NCI-H69 (cell line): Measurements from ENCODE around the gene XPNPEP1.

Experiments used
- DNase-seq: peaks from one replicate; lab custom pipeline; 2025; lab: John Stamatoyannopoulos, UW

The XPNPEP1 gene

DNA sequence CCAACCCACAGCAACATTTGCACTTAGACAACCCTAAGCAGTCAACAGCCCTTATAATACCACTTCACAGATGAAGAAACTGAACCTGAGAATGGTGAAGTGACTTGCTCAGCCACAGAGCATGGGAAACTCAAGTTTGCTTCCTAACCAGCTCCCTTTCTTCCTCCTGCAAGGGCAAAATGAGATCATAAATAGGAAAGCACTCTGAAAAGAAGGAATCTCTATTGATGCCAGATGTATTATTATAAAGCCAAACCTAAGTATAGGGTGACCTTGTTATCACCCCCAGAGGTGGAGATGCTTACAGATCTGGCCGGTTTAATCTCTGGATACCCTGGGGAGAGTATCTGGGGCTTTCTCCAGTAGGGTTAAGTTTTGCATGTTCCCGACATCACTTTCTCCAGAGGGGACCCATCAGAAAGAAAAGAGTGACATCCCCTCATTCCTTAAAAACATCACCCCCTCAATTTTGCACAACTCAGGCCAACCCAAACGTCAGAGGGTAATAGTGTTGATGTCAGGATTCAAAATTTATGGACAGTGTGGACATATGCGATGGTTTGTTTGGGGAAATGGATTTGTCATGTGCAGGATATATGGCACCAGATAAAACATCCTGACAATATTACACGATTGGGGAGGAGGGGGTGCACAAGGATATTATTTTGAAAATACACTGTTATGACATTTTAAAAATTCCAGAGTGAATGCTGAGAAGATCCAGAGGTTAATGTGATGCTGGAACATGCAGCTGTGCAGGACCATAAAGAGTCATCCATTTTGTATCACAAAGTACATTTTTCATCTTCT, 24.0 kb upstream of the XPNPEP1 start:
- no peak for DNase-seq

DNA sequence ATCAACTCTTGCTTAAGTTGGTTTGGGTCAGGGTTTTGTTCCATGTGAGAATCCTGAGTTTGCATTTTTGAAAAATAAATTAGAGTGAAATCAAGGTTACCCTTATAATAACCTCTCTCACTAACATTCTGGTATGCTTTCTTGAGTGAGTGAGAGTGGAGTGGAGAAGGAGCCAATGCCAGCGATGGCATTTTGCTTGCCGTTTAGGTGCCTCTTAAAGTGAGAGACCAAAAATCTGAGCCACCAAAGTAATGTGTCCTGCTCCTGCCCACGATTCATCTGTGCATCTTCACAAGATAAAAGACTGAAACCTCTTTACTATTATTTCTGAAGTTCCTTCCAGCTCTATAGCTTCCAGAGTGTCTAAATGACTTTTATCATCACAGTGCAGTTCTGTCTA, 23.4 kb upstream of the XPNPEP1 start:
- no peak for DNase-seq

DNA sequence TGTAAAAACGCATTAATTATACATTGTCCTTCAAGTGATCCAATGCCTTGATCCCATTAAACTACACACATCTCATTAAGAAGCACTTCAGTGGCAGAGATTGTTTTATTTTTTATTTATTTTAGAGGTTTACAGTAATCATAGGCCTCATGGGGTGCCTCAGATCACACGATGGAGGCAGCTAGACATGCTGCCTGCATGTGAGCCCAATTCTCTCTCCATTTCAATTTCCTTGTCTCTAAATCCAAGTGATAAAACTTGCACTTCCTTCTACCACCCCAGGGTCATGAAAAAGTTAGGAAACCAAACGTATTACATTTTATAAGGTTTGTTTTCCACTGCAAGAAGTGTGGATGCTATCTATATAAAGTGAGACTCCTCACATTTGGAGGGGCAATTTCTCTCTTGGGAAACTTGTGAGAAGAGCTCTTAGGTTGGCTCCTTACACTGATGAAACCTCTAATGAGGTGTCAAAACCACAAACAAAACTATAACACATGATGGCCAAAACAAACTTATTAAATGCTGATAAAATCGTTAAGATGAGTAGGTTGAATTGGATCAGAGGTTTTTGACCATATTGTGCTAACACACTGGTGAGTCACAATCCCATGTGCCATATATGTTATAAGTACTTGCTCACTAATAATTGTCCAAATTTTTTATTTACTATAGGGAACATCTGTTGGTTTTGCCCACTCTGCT, 22.3 kb upstream of the XPNPEP1 start:
- DNase-seq = no peak

DNA sequence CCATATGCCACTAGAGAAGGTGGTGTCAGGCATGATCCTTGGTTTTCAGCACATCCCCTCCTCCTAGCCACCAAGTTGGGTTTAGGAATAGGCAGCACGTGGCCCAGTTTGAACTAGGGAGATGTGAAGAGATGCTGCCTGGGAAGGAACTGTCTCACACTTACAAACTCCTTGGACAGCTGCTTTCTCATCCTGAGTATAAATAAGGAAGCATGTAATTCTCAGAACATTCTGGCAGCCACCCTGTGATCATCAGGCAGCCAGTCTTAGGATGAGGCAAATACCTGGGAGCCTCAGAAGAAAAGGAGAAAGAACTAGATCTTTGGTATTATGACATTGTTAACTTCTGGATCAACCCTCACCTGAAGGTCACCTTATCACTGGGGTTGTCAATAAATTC, 21.3 kb upstream of the XPNPEP1 start:
- no peak for DNase-seq

DNA sequence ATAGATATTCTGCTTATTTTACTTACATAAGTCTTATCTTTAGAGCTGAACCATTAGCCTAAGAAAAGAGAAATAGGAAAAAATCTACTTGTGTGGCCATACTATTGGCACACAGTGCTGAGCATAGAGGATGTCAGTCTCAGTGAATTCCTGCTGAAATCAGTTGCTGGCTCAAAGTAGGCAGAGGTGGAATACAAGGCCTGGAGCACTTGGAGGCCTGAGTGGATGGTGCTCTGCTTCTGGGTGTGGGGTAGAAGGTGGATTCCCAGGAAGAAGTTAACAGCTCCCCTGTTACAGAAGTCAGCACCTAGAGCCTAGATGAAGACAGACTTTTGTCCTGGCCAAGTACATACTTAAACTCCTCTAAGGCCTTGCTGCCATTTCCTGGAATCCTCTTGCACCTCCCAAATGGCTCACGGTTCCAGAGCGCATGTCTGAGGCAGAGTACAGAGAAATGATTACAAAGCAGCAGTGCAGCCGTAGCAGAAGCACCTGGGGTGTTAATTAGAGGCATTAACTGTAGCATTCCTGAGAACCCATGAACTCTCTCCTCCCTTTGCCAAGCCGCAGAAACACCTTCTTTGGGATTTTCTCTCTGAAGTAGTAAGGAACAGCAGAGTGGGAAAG, 18.0 kb upstream of the XPNPEP1 start:
- DNase-seq = peak; percentile 56

DNA sequence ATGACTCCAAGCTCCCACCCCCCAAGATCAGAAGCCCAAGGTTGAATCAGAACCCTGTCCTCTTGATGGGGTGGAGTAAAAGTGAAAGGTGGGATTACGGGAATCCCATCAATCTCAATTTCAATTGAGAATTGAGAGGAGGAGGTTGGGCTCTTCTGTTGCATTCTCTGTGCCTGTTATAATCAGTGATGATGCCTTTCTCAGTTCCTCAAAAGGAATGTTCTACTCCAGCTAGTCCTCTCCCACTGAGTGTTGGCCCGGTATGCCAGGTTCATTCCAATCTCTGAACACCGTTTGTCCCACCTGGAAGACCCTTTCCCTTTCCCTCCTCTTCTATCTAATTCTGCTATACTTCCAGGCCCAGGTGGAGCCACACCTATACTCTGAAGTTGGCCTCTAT, 17.2 kb upstream of the XPNPEP1 start:
- no peak for DNase-seq

DNA sequence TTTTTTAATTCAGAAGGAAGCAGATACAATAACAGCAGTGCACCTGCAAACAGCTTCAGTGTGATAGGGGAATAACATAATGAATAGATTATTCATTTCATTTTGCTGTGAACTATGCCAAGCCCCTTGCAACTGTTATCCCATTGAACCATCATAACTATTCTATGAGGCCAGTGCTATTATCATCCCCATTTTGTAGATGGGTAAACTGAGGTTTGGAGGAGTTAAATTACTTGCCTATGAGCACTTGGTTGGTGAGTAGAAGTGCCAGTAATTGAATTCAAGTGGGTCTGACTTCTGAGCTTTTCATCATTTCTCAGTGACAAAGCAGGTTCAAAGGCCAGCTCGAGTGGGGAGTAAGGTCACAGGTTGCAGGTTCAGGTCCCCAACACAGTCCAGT, 16.8 kb upstream of the XPNPEP1 start:
- no peak for DNase-seq

DNA sequence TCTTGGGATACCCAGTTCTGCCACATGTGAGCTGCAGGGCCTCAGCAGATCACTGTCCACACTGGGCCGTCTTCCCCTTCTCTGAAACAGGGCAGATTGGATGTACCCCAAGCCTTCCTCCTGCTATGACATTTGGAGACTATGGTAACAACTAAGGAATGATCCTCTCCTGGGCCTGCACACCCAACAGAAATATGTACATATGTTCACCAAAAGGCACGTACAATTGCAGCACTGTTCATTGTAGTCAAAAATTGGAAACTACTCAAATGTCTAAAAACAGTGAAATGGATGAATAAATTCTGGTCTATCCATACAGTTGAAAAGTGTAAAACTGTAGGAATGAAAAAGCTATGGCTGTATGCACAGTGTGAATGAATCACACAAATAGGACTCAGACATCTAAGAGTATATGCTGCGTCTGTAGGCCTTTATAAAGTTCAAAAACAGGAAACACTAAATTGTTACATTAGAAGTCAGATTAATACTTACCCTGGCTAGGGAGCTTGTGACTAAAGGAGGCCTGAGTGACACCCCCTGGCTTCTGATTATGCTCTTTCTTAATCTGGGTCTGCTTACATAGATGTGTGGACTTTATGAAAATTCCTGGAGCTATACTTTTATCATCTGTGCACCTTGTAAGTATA, 16.1 kb upstream of the XPNPEP1 start:
- DNase-seq = no peak

DNA sequence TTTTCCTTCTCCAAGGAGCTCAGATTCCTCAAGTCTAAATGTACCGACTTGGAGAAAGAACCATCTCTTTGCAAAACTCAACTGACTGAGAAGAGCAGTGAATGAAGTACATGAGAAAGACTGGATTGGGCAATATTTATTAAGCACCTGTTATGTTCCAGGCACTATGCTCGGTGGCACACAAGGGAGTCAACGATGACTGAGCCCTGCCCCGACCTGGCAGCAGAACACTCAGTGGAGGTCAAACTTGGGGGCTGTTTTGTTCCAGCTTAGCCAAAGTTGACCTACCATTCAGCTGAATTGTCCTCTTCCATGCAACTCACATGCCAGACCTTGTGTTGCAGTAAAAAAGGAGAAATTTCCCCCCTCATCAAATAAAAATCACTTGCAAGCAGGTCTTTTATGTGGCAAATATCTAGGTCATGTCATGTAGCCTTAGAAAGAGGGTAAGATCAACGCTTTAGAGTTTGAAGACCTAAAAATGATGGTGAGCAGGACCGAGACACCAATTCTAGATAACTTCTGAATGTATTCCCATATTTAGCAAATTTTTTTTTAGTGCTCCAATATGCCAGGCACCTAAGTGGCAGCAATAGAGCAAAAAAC, 14.3 kb upstream of the XPNPEP1 start:
- no peak for DNase-seq

DNA sequence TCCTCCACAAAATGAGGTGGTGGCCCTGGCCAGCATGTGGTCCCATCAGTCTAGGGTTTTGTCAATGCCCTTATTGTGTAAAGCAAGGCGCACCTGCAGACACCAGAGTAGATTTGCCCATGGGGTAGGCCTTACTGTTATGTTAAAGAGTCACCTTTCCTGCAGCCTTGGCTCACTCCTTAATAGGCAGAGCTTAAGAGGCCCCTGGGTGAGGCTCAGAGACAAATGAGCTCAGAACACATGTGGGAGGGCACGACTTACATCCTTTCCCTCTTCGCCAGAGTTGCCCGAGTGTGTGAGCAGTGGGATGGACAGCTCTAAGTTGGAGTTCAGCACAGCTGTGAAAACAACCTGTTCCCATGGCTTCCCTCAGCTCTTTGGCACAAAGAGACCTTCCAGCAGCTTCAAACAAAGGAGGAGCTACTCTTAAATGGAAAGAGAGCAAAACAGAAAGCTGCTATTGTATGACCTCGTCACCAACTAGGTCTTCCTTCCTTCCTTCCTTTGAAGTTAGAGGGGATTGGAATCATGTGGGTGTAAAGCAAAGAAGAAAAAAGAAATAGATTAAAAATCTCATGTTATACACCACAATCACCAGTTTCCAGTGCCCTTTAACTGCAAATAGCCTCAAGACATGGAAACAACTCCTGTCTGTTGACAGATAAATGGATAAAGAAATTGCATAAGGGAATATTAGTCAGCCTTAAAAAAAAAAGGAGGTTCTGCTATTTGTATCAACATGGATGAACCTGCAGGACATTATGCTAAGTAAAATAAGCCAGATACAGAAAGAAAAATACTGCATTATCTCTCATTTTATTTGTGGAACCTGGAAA, 11.9 kb upstream of the XPNPEP1 start:
- peak; percentile 73 for DNase-seq

DNA sequence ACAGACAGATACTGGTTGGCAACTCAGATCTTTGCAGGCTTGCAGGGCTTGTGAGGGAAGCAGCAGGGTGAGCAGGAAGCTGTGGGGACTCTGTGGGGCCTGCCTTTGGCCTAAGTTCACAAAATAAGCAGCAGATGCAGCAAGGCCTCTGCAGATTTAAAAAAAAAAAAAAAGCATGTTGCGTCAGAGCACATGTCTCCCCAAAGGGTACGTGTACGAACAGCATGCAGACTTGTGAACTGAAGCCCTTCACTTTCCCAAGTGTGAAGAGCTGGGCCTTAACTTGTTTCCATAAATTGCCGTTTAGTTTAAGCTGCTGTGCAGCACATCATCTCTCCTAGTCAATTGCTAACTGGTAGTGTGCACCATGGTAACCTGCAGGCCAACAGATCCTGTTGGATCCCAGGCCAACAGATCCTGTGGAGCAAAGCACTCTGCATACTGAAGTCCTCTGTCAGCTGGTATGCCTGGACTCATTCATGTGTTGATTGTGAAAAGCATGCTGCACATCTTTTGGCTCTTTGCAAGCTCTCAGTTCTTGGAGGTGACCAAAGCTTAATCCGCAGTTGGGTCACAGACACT, 10.8 kb upstream of the XPNPEP1 start:
- DNase-seq = no peak

DNA sequence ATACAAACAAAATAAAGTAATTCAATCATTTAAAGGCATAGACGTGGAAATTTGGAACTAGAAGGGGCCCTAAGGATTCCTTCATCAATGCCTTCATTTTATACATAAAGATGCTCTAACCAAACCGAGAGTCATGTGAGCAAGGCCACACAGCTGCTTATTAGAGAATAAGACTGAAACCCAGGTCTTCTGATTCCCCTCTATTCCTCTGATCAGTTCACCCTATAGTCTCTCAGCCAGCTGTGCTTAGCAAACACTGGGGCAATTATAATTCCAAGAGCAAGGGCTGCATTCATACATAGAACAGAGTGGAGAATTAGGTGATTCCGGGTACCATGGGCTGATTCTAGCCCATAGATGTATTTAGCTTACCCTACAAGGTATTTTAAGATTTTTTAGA, 9.7 kb upstream of the XPNPEP1 start:
- DNase-seq = peak; percentile 30

DNA sequence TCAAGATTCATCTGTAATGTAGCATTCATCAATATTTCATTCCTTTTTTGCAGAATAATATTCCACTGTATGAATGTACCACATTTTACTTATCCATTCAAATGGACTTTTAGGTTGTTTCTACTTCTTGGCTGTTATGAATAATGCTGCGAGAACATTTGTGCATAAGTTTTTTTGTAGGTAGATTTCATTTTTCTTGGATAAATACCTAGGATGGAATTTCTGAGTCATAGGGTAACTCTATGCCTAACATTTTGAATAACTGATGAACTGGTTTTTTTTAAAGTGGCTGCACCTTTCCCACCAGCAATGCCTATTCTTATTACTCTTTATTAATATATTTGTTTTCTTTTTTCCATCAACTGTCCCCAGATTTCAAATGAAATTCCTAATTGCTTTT, 9.1 kb upstream of the XPNPEP1 start:
- no peak for DNase-seq

DNA sequence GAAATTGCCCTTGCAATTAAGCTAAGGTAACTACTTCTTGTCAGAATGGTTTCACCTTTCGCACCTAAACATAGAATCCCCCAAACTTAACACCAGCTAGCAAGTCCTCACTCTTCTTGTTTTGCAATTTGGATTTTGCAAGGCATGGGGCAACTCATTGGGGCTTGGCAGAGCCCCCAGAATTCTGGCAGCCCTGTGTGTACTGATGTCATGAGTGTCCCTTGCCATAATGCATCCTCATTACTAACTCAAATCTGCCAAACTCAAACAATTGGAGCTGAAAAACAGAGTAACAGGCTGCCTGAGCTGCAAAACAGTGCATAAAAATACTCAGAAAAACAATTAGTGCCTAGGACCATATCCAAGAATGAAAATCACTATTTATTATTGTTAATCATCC, 7.9 kb upstream of the XPNPEP1 start:
- no peak for DNase-seq

DNA sequence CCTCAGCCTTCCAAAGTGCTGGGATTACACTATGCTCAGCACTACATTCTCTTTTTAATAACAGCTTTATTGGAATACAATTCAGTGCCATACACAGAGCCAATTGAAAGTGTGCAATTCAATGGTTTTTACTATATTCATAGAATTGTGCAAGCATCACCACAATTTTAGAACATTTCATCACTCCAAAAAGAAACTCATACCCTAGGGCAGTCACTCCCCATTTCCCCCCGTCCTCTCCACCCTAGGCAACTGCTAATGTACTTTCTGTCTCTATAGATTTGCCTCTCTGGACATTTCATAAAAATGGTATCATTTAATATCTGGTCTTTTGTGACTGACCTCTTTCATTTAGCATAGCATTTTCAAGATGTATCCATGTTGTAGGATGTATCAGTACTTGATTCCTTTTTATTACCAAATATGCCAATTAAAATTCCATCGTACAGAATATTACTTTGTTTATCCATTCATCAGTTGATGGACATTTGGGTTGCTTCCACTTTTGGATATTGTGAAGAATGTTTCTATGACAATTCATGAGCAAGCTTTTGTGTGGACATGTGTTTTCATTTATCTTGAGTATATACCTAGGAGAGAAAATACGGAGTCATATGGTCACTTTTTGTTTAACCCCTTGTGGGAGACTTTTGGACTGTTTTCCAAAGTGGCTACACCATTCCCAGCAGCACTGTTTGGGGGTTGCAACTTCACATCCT, 6.3 kb upstream of the XPNPEP1 start:
- DNase-seq = no peak

DNA sequence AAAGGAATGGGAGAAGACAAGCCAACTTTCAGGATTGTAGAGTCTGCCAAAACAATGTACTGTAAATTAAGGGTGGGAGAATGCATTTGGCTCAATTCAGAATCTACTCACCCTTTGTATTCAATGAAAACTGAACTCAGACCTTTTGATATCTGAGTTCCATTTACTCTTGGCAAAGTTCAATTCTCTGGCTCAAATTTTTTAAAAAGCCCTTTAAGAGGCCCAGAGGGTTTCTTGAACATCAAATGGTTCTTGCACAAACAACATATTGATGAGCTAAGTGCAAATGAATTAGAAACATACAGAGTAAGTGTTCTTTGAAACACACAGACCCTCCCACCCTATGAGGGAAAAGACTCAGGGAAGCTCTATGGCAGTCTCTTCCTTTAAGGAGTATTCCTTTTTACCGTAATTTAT, 5.2 kb upstream of the XPNPEP1 start:
- DNase-seq = no peak

DNA sequence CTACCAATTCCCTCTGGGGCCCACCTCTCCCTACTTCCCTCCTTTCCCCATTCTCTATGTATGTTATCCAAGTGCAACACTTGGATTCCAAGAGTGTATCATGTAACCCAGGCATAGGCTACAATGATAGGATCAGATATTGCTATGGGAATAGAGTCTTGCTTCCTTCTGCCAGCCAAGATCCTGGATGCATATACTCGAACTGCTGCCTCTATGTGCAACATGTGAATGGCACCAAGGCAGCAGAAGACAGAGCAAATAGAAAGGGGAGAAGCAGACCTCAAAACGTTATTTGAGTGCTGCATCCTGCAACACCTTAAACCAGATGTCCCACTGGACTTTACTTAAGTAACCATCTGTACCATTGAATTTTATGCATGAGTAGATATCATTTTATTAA, 3.5 kb upstream of the XPNPEP1 start:
- no peak for DNase-seq

DNA sequence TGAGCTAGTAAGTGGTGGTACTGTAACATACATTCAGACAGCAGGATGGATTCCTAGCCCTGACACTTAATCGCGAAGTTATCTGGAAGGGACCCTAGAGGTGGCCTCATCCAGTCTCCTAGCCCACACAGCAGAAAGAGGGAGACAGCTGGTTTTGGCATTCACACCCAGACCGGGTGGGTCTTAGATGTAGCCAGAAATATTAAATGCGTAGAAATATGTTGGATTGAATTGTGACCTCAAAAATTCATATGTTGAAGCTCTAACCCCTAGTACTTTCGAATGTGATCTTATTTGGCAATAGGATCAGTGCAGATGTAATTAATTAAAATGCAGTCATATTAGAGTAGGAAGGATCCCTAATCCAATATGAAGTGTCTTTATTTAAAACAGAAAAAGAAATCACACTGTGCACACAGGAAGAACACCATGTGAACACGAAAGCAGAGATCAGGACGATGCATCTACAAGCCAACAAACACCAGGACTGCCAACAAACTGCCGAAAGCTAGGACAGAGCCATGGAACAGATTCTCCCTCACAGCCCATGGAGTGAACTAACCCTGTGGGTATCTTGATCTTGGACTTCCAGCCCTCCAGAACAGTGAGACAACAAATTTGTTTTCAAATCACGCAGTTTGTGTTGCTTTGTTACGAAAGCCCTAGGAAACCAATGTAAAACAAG, 2.9 kb upstream of the XPNPEP1 start:
- DNase-seq = no peak

DNA sequence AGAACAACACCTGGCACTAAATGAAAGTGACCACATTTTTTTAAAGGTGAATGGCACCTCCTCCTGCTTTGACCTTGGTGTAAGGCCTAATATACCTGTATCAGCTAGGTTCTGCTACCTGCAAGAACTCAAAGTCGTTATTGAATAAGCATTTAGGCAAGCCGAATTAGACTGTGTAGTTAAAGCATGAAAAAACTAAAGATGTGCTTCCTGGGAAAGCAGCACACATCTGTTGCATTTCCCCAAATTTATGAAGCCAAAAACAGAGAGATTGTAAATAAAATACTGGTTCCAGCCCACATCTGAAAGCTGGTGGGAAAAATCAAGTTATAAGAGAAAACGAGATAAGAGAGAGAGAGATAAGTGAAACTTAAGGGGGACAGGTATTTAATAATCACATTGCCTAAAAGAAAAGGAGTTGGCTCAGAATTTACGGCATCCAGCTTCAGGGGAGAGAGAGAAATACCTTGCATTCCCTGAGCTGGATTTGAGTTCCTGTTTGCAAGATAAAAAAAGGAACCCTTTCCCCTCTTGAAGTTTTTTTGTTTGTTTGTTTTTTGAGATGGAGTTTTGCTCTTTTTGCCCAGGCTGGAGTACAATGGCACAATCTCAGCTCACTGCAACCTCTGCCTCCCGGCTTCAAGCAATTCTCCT, 1.8 kb upstream of the XPNPEP1 start:
- no peak for DNase-seq
